OCI-LY7 (cell line): ENCODE data around the gene MRGPRE. TPM values are rescaled to one million over a fixed set of nuclear protein-coding genes. Genes with fewer than 3 reads are reported as not detected.

Experiments
- BruUV-seq: library from RNA; stranded (reverse); fragments of 400-500 nt; replicated peaks from 2 replicates; lab custom pipeline; 2021; lab: Mats Ljungman, UMichigan
- CTCF ChIA-PET: fragments of 300-600 bp; sonication (Branson Sonifier 250); formaldehyde crosslinking; loops from one replicate; lab custom pipeline; 2022; ENCODE audit warnings: antibody characterized with exemption; ENCODE audit not compliant: unreplicated experiment; lab: Charles Lee
- POLR2A ChIA-PET: fragments of 300-600 bp; sonication (Branson Sonifier 250); formaldehyde crosslinking; loops from one replicate; lab custom pipeline; 2022; ENCODE audit warnings: antibody characterized with exemption; lab: Charles Lee
- DNase-seq: peaks from one replicate; pipeline ENCODE4 v3.0.0-alpha.2; 2015; ENCODE audit warnings: low spot score
- H2AFZ ChIP-seq: fragments of 200-600 bp; sonication (generic), shearing (Covaris generic); 2 replicates; pipeline ENCODE4 v1.6.1; 2014; ENCODE audit warnings: mild to moderate bottlenecking, antibody characterized with exemption, low read length, moderate library complexity
- H3K27ac ChIP-seq: fragments of 200-600 bp; sonication (generic); 2 replicates; pipeline ENCODE4 v1.5.1; 2014; ENCODE audit warnings: mixed run types, low read depth, mild to moderate bottlenecking, moderate library complexity, low read length, inconsistent platforms; ENCODE audit not compliant: poor library complexity, severe bottlenecking
- H3K36me3 ChIP-seq: fragments of 200-600 bp; sonication (generic); 2 replicates; pipeline ENCODE4 v1.6.1; 2014; ENCODE audit warnings: mild to moderate bottlenecking, antibody characterized with exemption, low read length, moderate library complexity, mixed read lengths; ENCODE audit not compliant: insufficient read depth
- H3K4me1 ChIP-seq: fragments of 200-600 bp; sonication (generic); 2 replicates; pipeline ENCODE4 v1.5.1; 2014; ENCODE audit warnings: mild to moderate bottlenecking, low read length; ENCODE audit not compliant: insufficient read depth, poor library complexity, severe bottlenecking
- H3K4me2 ChIP-seq: fragments of 200-600 bp; sonication (generic); 2 replicates; pipeline ENCODE4 v1.6.1; 2014; ENCODE audit warnings: mild to moderate bottlenecking, low read length
- H3K4me3 ChIP-seq: fragments of 200-600 bp; sonication (generic); 2 replicates; pipeline ENCODE4 v1.5.1; 2014; ENCODE audit warnings: mild to moderate bottlenecking, low read depth, low read length; ENCODE audit not compliant: poor library complexity, severe bottlenecking
- H3K79me2 ChIP-seq: fragments of 200-600 bp; sonication (generic); 2 replicates; pipeline ENCODE4 v1.6.1; 2016; ENCODE audit warnings: low read depth, mild to moderate bottlenecking, low read length, moderate library complexity, mixed read lengths; ENCODE audit not compliant: insufficient read depth
- H3K9me2 ChIP-seq: fragments of 200-600 bp; sonication (generic); 2 replicates; pipeline ENCODE4 v1.6.1; 2016; ENCODE audit warnings: mild to moderate bottlenecking, low read length, mixed read lengths; ENCODE audit not compliant: insufficient read depth
- H3K9me3 ChIP-seq: fragments of 200-600 bp; sonication (generic); 2 replicates; pipeline ENCODE4 v1.6.1; 2014; ENCODE audit warnings: mild to moderate bottlenecking, mixed run types, low read length, mixed read lengths
- H4K20me1 ChIP-seq: fragments of 200-600 bp; sonication (generic); 2 replicates; pipeline ENCODE4 v1.6.1; 2014; ENCODE audit warnings: mild to moderate bottlenecking, antibody characterized with exemption, low read length, moderate library complexity, mixed read lengths; ENCODE audit not compliant: insufficient read depth
- CTCF ChIP-seq: fragments of 200-600 bp; sonication (generic); conservative IDR thresholded peaks from 2 replicates; pipeline ENCODE4 v1.5.1; 2014; ENCODE audit warnings: mild to moderate bottlenecking, antibody characterized with exemption, low read length, moderate library complexity, mixed read lengths
- EZH2phosphoT487 ChIP-seq: fragments of 200-600 bp; sonication (generic); IDR thresholded peaks from 2 replicates; pipeline ENCODE4 v1.6.1; 2018; ENCODE audit warnings: low read depth, borderline replicate concordance, mild to moderate bottlenecking, mixed run types, antibody characterized with exemption, low read length, moderate library complexity, mixed read lengths
- intact Hi-C: fragments of 100-400 bp; cut with micrococcal nuclease; formaldehyde crosslinking; loops from one replicate; pipeline ENCODE4 v1.10.0; 2022; ENCODE audit not compliant: unreplicated experiment
- total RNA-seq, 2 experiments: library from RNA; depleted of rRNA in 1 of 2; stranded (reverse); fragments of >200 nt in 1 of 2; shearing (Covaris generic) in 1 of 2; gene quantifications; 2 replicates each; pipeline ENCODE4 v1.2.3, GENCODE V29; 2014 to 2022

Gene MRGPRE
- total RNA-seq, 2 experiments from 2014 or later = not detected

- peak; percentile 32; the same call in 1 of the 2 replicates for TF ChIP-seq CTCF
- no peak for TF ChIP-seq EZH2phosphoT487
- Histone ChIP-seq H2AFZ (no peak overlapping the region), H4K20me1 (no peaks in the 10 kb centered on the region), H3K9me2 (no peaks in the 10 kb centered on the region), H3K4me2 (no peak overlapping the region), H3K79me2 (no peaks in the 10 kb centered on the region), H3K4me1 (no peaks in the 10 kb centered on the region), H3K4me3 (no peak overlapping the region), H3K9me3 (no peaks in the 10 kb centered on the region), H3K36me3 (no peaks in the 10 kb centered on the region), H3K27ac (no peak overlapping the region)
- no TSS peak for BruUV-seq
- intact Hi-C loops = no loop called here
- CTCF ChIA-PET = no interaction called here
- POLR2A ChIA-PET = no interaction called here
- DNase-seq = no peak
Measured at GRCh38 chr11:3195251-3196160, 36.7 kb downstream of the MRGPRE start.

- DNase-seq = no peak
- ChIA-PET CTCF (no interaction called here), POLR2A (interaction anchor here (0.6 kb wide), 1 partner anchor 127 kb away, joined by 5 read pairs; no protein-coding TSS in a partner anchor)
- H4K20me1 ChIP-seq = no peaks in the 10 kb centered on the region
- TF ChIP-seq EZH2phosphoT487 = no peak
- TF ChIP-seq CTCF = no peak
- H2AFZ ChIP-seq = no peak overlapping the region
- no peaks in the 10 kb centered on the region for H3K9me3 ChIP-seq
- H3K4me1 ChIP-seq = no peaks in the 10 kb centered on the region
- H3K27ac ChIP-seq = no peak overlapping the region
- no TSS peak for BruUV-seq
- H3K79me2 ChIP-seq = no peaks in the 10 kb centered on the region
- no peaks in the 10 kb centered on the region for H3K36me3 ChIP-seq
- no peak overlapping the region for H3K4me2 ChIP-seq
- no peaks in the 10 kb centered on the region for H3K9me2 ChIP-seq
- intact Hi-C loops = no loop called here
- no peak overlapping the region for H3K4me3 ChIP-seq
Measured at GRCh38 chr11:3194016-3194816, 38.0 kb downstream of the MRGPRE start.
